ENCODE data around the gene FFAR2. TPM values are rescaled to one million over a fixed set of nuclear protein-coding genes. Genes with fewer than 3 reads are reported as not detected.

FFAR2 gene
- total and polyA plus RNA-seq, 9 of the 15 experiments (the other 6 are each of a cell fraction or from before 2014, with no cell fraction given) = not detected

DNA sequence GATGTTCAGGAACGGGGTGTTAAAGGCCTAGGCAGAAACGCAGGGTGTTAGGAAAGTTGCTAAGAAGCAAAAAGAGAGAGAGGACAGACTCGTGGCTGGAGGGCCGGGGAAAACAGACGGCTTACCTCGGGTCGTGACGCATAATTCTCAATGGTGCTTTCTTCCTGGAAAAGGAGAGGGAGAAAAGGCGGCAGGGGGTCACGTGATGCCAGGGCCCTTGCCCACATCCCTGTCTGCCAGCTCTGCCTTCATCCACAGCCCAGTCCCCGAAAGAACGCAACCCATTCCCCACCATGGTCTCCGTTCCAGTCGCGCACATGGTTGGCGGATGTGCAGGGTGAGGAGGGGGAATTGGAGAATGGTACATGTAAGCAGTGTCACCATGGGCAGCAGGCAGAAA lies 40.6 kb downstream of the FFAR2 start (continued):
- TF ChIP-seq, protein P1, sequence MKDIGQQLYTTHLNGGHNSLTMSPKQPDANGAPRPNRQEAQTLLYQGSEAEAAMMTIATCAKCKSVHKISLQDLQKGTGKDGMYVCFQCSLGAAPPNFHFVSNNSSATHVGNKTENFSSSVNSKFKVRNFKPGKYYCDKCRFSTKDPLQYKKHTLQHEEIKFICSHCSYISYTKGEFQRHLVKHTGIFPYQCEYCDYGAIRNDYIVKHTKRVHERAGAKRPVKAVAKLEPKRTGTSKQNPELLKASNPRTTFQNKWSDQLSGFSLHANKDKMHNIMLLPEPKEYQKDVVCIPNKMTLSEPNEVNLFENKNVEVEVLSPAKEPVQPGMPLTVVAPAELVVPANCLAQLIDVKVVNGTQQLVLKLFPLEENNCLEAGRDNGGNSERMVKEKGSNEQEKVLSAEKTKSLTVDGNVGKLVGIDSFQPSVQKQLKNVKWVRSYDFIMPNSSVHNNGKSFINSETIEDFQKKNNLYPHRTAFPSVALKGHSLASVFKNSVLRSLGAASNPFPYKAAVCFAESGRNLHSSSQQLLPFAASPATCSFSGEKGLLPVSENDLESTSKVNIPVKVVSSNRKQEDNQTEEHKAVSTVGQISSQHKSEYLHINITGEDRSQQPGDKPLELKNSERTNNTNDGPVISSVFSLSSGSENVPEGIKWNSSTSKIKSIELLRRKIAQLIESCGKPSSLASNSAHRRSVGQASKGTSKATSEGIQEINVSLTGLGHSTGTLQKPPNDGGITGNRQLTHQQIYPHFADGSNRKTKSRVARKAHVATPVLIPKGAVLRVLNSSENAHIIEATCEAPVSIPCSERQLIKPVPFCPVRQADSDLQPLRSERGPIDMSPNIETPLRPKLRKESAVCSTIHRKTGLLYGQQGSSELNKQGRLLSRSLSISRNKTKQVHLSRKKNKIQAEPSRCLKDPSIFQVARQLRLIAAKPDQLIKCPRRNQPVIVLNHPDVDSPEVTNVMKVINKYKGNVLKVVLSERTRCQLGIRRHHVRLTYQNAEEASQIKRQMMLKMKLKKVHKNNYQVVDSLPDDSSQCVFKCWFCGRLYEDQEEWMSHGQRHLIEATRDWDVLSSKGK (CRISPR knock-in tag; IDR thresholded peaks at IDR 0.05) = no peak
- TF ChIP-seq ZNF644 (tag; IDR thresholded peaks at IDR 0.05; ENCODE audit: low read depth) = no peak
- TF ChIP-seq, protein P2, sequence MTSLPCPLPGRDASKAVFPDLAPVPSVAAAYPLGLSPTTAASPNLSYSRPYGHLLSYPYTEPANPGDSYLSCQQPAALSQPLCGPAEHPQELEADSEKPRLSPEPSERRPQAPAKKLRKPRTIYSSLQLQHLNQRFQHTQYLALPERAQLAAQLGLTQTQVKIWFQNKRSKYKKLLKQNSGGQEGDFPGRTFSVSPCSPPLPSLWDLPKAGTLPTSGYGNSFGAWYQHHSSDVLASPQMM (CRISPR knock-in tag; IDR thresholded peaks at IDR 0.05) = no peak
- TF ChIP-seq NUFIP1 (IDR thresholded peaks at IDR 0.05; ENCODE audit: partially characterized antibody) = no peak
- no peak for TF ChIP-seq MAFF (IDR thresholded peaks at IDR 0.05; ENCODE audit: low read length)
- TF ChIP-seq, protein P3, sequence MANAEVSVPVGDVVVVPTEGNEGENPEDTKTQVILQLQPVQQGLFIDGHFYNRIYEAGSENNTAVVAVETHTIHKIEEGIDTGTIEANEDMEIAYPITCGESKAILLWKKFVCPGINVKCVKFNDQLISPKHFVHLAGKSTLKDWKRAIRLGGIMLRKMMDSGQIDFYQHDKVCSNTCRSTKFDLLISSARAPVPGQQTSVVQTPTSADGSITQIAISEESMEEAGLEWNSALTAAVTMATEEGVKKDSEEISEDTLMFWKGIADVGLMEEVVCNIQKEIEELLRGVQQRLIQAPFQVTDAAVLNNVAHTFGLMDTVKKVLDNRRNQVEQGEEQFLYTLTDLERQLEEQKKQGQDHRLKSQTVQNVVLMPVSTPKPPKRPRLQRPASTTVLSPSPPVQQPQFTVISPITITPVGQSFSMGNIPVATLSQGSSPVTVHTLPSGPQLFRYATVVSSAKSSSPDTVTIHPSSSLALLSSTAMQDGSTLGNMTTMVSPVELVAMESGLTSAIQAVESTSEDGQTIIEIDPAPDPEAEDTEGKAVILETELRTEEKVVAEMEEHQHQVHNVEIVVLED (CRISPR knock-in tag; IDR thresholded peaks at IDR 0.05) = no peak
- no peak for TF ChIP-seq ZBTB8A (IDR thresholded peaks at IDR 0.05; ENCODE audit: partially characterized antibody)
- TF ChIP-seq CHCHD3 (CRISPR knock-in tag; IDR thresholded peaks at IDR 0.05) = no peak
- TF ChIP-seq SNRNP70 (optimal IDR thresholded peaks at IDR 0.05; ENCODE audit: low read depth, low read length) = no peak
- no peak for TF ChIP-seq RCOR1 (IDR thresholded peaks at IDR 0.05; ENCODE audit: borderline replicate concordance in 1 of 2, low read depth in 2 of 2, low read length in 2 of 2)
- TF ChIP-seq, protein P4, sequence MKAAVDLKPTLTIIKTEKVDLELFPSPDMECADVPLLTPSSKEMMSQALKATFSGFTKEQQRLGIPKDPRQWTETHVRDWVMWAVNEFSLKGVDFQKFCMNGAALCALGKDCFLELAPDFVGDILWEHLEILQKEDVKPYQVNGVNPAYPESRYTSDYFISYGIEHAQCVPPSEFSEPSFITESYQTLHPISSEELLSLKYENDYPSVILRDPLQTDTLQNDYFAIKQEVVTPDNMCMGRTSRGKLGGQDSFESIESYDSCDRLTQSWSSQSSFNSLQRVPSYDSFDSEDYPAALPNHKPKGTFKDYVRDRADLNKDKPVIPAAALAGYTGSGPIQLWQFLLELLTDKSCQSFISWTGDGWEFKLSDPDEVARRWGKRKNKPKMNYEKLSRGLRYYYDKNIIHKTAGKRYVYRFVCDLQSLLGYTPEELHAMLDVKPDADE (conservative IDR thresholded peaks at IDR 0.05; ENCODE audit: control insufficient read depth, low read depth, low read length) = no peak
- TF ChIP-seq, protein P5, sequence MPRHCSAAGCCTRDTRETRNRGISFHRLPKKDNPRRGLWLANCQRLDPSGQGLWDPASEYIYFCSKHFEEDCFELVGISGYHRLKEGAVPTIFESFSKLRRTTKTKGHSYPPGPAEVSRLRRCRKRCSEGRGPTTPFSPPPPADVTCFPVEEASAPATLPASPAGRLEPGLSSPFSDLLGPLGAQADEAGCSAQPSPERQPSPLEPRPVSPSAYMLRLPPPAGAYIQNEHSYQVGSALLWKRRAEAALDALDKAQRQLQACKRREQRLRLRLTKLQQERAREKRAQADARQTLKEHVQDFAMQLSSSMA (CRISPR knock-in tag; IDR thresholded peaks at IDR 0.05) = no peak
